Measurements from ENCODE around the gene HBG1.
"Not testable (repeated sequence)": the region's sequence is repeated elsewhere in the genome, so short reads cannot be mapped to it uniquely, and the experiment has no call there.

HBG1 gene

GRCh38 chr11:5249807-5250396, at the start of gene HBG1:
Gene HBG1 (minus strand): TSS chr11:5249857. CDS start chr11:5249804, 53 bp downstream.
- not testable (repeated sequence) for DNase-seq

- no peak for DNase-seq
Observed at GRCh38 chr11:5298451-5298850, 48.8 kb upstream of the HBG1 start.

- no peak for DNase-seq
Observed at GRCh38 chr11:5297721-5298323, 48.2 kb upstream of the HBG1 start.

GRCh38 chr11:5294342-5294995, 44.8 kb upstream of the HBG1 start:
- DNase-seq, result not testable (repeated sequence)

- no peak for DNase-seq
Observed at GRCh38 chr11:5293028-5293427, 43.4 kb upstream of the HBG1 start.

GRCh38 chr11:5291207-5291838, 41.7 kb upstream of the HBG1 start:
- DNase-seq, result no peak

- DNase-seq, result no peak
Observed at GRCh38 chr11:5290106-5290505, 40.4 kb upstream of the HBG1 start.

GRCh38 chr11:5289696-5290095, 40.0 kb upstream of the HBG1 start:
- DNase-seq, result no peak

GRCh38 chr11:5288906-5289550, 39.4 kb upstream of the HBG1 start:
- DNase-seq, result no peak

- no peak for DNase-seq
Observed at GRCh38 chr11:5288108-5288905, 38.6 kb upstream of the HBG1 start.

GRCh38 chr11:5286901-5287300, 37.2 kb upstream of the HBG1 start:
- no peak for DNase-seq

GRCh38 chr11:5286351-5286750, 36.7 kb upstream of the HBG1 start:
- no peak for DNase-seq

- no peak for DNase-seq
Observed at GRCh38 chr11:5285703-5286340, 36.2 kb upstream of the HBG1 start.

- no peak for DNase-seq
Observed at GRCh38 chr11:5284637-5285036, 35.0 kb upstream of the HBG1 start.

- no peak for DNase-seq
Observed at GRCh38 chr11:5283882-5284281, 34.2 kb upstream of the HBG1 start.

GRCh38 chr11:5283086-5283485, 33.4 kb upstream of the HBG1 start:
- no peak for DNase-seq

- DNase-seq, result no peak
Observed at GRCh38 chr11:5282628-5283027, 33.0 kb upstream of the HBG1 start.

GRCh38 chr11:5281596-5281995, 31.9 kb upstream of the HBG1 start:
- no peak for DNase-seq

- peak; percentile 80 for DNase-seq
Observed at GRCh38 chr11:5280582-5281102, 31.0 kb upstream of the HBG1 start.

- DNase-seq, result no peak
Observed at GRCh38 chr11:5279471-5280090, 29.9 kb upstream of the HBG1 start.

GRCh38 chr11:5277807-5278382, 28.2 kb upstream of the HBG1 start:
- no peak for DNase-seq

All from NK-92 treated with Interleukin-12 subunit alpha and Interleukin-12 subunit beta, amount 100 ng/mL, for 24 hours (cell line).